B cell (primary cell): Measurements from ENCODE around the gene CNBP. TPM values are rescaled to one million over a fixed set of nuclear protein-coding genes. Genes with fewer than 3 reads are reported as not detected.

Source experiments
- ATAC-seq: fragments of 200-7000 bp; cut with Tn5 transposase; one replicate; pipeline ENCODE4 v1.10.0; 2021; ENCODE audit warnings: low read depth, mild to moderate bottlenecking, moderate number of reproducible peaks, moderate library complexity
- CTCF ChIA-PET: fragments of 350-600 bp; sonication (Branson Sonifier 250); formaldehyde crosslinking; loops from one replicate; lab custom pipeline; 2021; ENCODE audit warnings: antibody characterized with exemption, inconsistent platforms; lab: Charles Lee
- POLR2A ChIA-PET: fragments of 350-600 bp; sonication (Branson Sonifier 250); formaldehyde crosslinking; loops from one replicate; lab custom pipeline; 2021; ENCODE audit warnings: antibody characterized with exemption; lab: Charles Lee
- DNase-seq: peaks from one replicate; pipeline ENCODE4 v3.0.0; 2013
- H2AFZ ChIP-seq: 2 replicates; pipeline ENCODE4 v1.6.1; 2012; ENCODE audit warnings: mild to moderate bottlenecking, low read depth, low read length; ENCODE audit not compliant: insufficient read depth, poor library complexity, severe bottlenecking
- H3K27ac ChIP-seq, 2 donors: 1 replicate in 1 of 2; 2 replicates in 1 of 2; pipeline ENCODE4 v1.5.1; 2012 to 2013; ENCODE audit warnings: low read length in 2 of 2, mild to moderate bottlenecking in 2 of 2, moderate library complexity in 1 of 2
- H3K27me3 ChIP-seq, 4 experiments: fragments of 200-600 bp in 1 of 4; sonication (generic) in 1 of 4; replicated peaks in 1 of 4; 1 replicate in 2 of 4; 2 replicates in 2 of 4; pipeline versions ENCODE4 v1.6.1 to v1.7.0; 2013 to 2016; ENCODE audit warnings: low read length in 3 of 4, mild to moderate bottlenecking in 2 of 4, mixed read lengths in 1 of 4, moderate library complexity in 1 of 4; ENCODE audit not compliant: insufficient read depth in 4 of 4, control insufficient read depth in 3 of 4; ENCODE audit errors: control extremely low read depth in 1 of 4
- H3K36me3 ChIP-seq, 2 experiments: replicated peaks in 1 of 2; 1 replicate in 1 of 2; 2 replicates in 1 of 2; pipeline versions ENCODE4 v1.6.1 to v1.7.1; 2013; ENCODE audit warnings: low read length in 1 of 2; ENCODE audit not compliant: insufficient read depth in 2 of 2, control insufficient read depth in 1 of 2; ENCODE audit errors: control extremely low read depth in 1 of 2, extremely low read depth in 1 of 2
- H3K4me1 ChIP-seq, 2 donors: fragments of 200-600 bp in 1 of 2; sonication (generic) in 1 of 2; 1 replicate in 1 of 2; 2 replicates in 1 of 2; pipeline versions ENCODE4 v1.5.1 to v1.6.1; 2013 to 2017; ENCODE audit warnings: low read length in 2 of 2; ENCODE audit not compliant: control insufficient read depth in 2 of 2, insufficient read depth in 2 of 2
- H3K4me2 ChIP-seq: replicated peaks from 2 replicates; pipeline ENCODE3; 2012; ENCODE audit warnings: mild to moderate bottlenecking, low read depth, low read length; ENCODE audit not compliant: poor library complexity, severe bottlenecking
- H3K4me3 ChIP-seq, 5 experiments: fragments of 200-600 bp in 1 of 5; sonication (generic) in 1 of 5; 1 replicate in 3 of 5; 2 replicates in 2 of 5; pipeline versions ENCODE4 v1.5.1 to v1.7.0; 2011 to 2016; ENCODE audit warnings: low read length in 4 of 5, mild to moderate bottlenecking in 4 of 5, low read depth in 2 of 5, control low read depth in 1 of 5, moderate library complexity in 1 of 5; ENCODE audit not compliant: insufficient read depth in 1 of 5; ENCODE audit errors: control extremely low read depth in 1 of 5, extremely low read depth in 1 of 5
- H3K79me2 ChIP-seq: fragments of 200-600 bp; sonication (generic); one replicate; pipeline ENCODE4 v1.6.0; 2016; ENCODE audit warnings: low read length; ENCODE audit not compliant: control insufficient read depth, insufficient read depth
- H3K9ac ChIP-seq: fragments of 200-600 bp; sonication (generic); 2 replicates; pipeline ENCODE4 v1.6.1; 2017; ENCODE audit warnings: mild to moderate bottlenecking, low read length, moderate library complexity
- H3K9me3 ChIP-seq, 3 donors: one replicate each; pipeline versions ENCODE4 v1.6.1 to v1.7.1; 2013; ENCODE audit warnings: low read length in 2 of 3; ENCODE audit not compliant: control insufficient read depth in 2 of 3, insufficient read depth in 1 of 3; ENCODE audit errors: control extremely low read depth in 1 of 3
- H4K20me1 ChIP-seq: 2 replicates; pipeline ENCODE4 v1.6.0; 2012; ENCODE audit warnings: mild to moderate bottlenecking, low read length; ENCODE audit not compliant: insufficient read depth, control insufficient read depth, poor library complexity, severe bottlenecking
- H3K27ac Mint-ChIP-seq: one replicate; pipeline ENCODE4 v1.8.0; 2021; ENCODE audit warnings: mixed read lengths
- H3K27me3 Mint-ChIP-seq: one replicate; pipeline ENCODE4 v1.8.0; 2021; ENCODE audit warnings: mixed read lengths
- H3K4me1 Mint-ChIP-seq: one replicate; pipeline ENCODE4 v1.8.0; 2021; ENCODE audit warnings: mixed read lengths
- H3K4me3 Mint-ChIP-seq: one replicate; pipeline ENCODE4 v1.8.0; 2021; ENCODE audit warnings: mixed read lengths
- H3K9me3 Mint-ChIP-seq: one replicate; pipeline ENCODE4 v1.8.0; 2022; ENCODE audit warnings: mixed read lengths; ENCODE audit not compliant: insufficient read depth
- EZH2 ChIP-seq: IDR thresholded peaks from 2 replicates; pipeline ENCODE4 v1.6.1; 2012; ENCODE audit warnings: borderline replicate concordance, low read depth, mild to moderate bottlenecking, moderate library complexity, low read length; ENCODE audit not compliant: insufficient read depth, poor library complexity, severe bottlenecking
- WGBS: methylation state at CpG from one replicate; pipeline ENCODE4 v1.1.5; 2013; ENCODE audit warnings: missing lambda C conversion rate; ENCODE audit not compliant: insufficient coverage; 5-methylcytosine and 5-hydroxymethylcytosine counted together
- intact Hi-C: fragments of 100-400 bp; cut with micrococcal nuclease; formaldehyde crosslinking; loops from one replicate; pipeline ENCODE4 v1.10.0; 2022
- polyA plus RNA-seq: library from polyadenylated mRNA; depleted of rRNA; stranded (reverse); fragments of >200 nt; gene quantifications from 2 replicates; pipeline ENCODE4 v1.2.3, GENCODE V29; 2012
- total RNA-seq, 2 donors: library from RNA; stranded (reverse); fragments of 120-200 nt in 1 of 2; gene quantifications; 1 replicate in 1 of 2; 2 replicates in 1 of 2; pipeline versions ENCODE4 v1.2.3 to v1.2.4, GENCODE V29; 2013 to 2022
- TF ChIP-seq, protein P1 (sequence below): fragments of 200-600 bp; IDR thresholded peaks from one replicate; pipeline ENCODE4 v1.8.0; 2022; ENCODE audit warnings: antibody characterized with exemption, mild to moderate bottlenecking

Gene CNBP
- total and polyA plus RNA-seq, 2 donors (not counting 1 experiment from before 2014, with no cell fraction given): 167 to 304 TPM

GRCh38 chr3:129132097-129132866 lies 51.4 kb downstream of the CNBP start:
- H2AFZ ChIP-seq: no peak overlapping the region
- H3K36me3 ChIP-seq: peaks cover 29 to 79% of the 10 kb centered on the region in 2 experiments
- Mint-ChIP-seq H3K4me3 (no peak overlapping the region), H3K27ac (no peak overlapping the region), H3K4me1 (no peaks in the 10 kb centered on the region), H3K27me3 (no peaks in the 10 kb centered on the region), H3K9me3 (no peaks in the 10 kb centered on the region)
- ChIA-PET CTCF (no interaction called here), POLR2A (interaction anchor here (0.5 to 1.7 kb wide), 2 partner anchors 11 to 13 kb away, joined by 3 to 4 read pairs; partner anchors contain the start of gene RAB43)
- TF ChIP-seq EZH2: no peak
- H3K4me1 ChIP-seq: no peaks in the 10 kb centered on the region
- H4K20me1 ChIP-seq: peaks cover 11% of the 10 kb centered on the region
- no peak overlapping the region for H3K9ac ChIP-seq
- no peaks in the 10 kb centered on the region for H3K9me3 ChIP-seq
- no peak overlapping the region for H3K27ac ChIP-seq
- H3K4me2 ChIP-seq: no peak overlapping the region
- ATAC-seq (no peak), DNase-seq (no peak)
- no peaks in the 10 kb centered on the region for H3K79me2 ChIP-seq
- no peaks in the 10 kb centered on the region for H3K27me3 ChIP-seq
- H3K4me3 ChIP-seq: no peak overlapping the region
- intact Hi-C loops: no loop called here
- 95% methylated on average over 5 of the region's 5 CpGs for WGBS

DNA sequence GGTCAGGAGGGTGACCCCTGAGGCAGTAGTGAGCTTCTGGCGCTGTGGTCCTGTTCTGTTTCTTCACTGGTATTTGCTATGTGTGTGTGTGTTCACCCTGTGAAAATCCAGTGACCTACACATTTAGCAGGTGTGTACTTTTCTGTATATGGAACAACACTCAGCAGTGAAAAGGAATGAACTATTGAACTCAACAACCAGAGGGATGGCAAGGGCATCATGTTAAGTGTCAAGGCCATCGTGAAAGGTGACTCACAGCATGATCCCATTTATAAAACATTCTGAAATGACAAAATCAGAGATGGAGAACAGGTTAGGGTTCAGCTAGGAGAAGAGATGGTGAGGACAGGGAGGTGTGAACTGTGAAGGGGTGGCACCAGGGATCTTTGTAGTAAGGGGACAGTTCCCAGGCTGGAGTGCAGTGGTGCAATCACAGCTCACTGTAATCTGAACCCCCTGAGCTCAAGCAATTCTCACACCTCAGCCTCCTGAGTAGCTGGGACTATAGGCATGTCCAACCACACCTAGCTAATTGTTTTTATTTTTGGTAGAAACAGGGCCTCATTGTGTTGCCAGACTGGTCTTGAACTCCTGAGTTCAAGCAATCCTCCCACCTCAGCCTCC lies 52.1 kb downstream of the CNBP start:
- H3K27me3 Mint-ChIP-seq: no peaks in the 10 kb centered on the region
- no peak overlapping the region for H3K4me2 ChIP-seq
- H3K4me3 Mint-ChIP-seq: no peak overlapping the region
- no peak overlapping the region for H2AFZ ChIP-seq
- H3K9ac ChIP-seq: no peak overlapping the region
- WGBS: no CpG with 5 or more reads among the region's 2 CpGs
- H3K27me3 ChIP-seq: no peaks in the 10 kb centered on the region
- no peaks in the 10 kb centered on the region for H3K4me1 Mint-ChIP-seq
- H3K79me2 ChIP-seq: no peaks in the 10 kb centered on the region
- H4K20me1 ChIP-seq: peaks cover 11% of the 10 kb centered on the region
- peaks cover 29 to 76% of the 10 kb centered on the region in 2 experiments for H3K36me3 ChIP-seq
- ATAC-seq (no peak), DNase-seq (no peak)
- H3K27ac Mint-ChIP-seq: no peak overlapping the region
- no peaks in the 10 kb centered on the region for H3K4me1 ChIP-seq
- ChIA-PET CTCF (no interaction called here), POLR2A (interaction anchor here (0.5 kb wide), 1 partner anchor 14 kb away, joined by 3 read pairs; no protein-coding TSS in a partner anchor)
- no peaks in the 10 kb centered on the region for H3K9me3 Mint-ChIP-seq
- no peak overlapping the region for H3K27ac ChIP-seq
- TF ChIP-seq, protein P1, sequence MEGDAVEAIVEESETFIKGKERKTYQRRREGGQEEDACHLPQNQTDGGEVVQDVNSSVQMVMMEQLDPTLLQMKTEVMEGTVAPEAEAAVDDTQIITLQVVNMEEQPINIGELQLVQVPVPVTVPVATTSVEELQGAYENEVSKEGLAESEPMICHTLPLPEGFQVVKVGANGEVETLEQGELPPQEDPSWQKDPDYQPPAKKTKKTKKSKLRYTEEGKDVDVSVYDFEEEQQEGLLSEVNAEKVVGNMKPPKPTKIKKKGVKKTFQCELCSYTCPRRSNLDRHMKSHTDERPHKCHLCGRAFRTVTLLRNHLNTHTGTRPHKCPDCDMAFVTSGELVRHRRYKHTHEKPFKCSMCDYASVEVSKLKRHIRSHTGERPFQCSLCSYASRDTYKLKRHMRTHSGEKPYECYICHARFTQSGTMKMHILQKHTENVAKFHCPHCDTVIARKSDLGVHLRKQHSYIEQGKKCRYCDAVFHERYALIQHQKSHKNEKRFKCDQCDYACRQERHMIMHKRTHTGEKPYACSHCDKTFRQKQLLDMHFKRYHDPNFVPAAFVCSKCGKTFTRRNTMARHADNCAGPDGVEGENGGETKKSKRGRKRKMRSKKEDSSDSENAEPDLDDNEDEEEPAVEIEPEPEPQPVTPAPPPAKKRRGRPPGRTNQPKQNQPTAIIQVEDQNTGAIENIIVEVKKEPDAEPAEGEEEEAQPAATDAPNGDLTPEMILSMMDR: no peak
- no peak for TF ChIP-seq EZH2
- no peaks in the 10 kb centered on the region for H3K9me3 ChIP-seq
- no peak overlapping the region for H3K4me3 ChIP-seq
- intact Hi-C loops: no loop called here
